Endothelial cell of umbilical vein (primary cell): ENCODE measurements around the gene KCND2.
"Not testable (repeated sequence)": the region's sequence is repeated elsewhere in the genome, so short reads cannot be mapped to it uniquely, and the experiment has no call there.

Source experiments
- EZH2 ChIP-seq: IDR thresholded peaks from 2 replicates; pipeline ENCODE4 v1.6.1; 2012; ENCODE audit warnings: borderline replicate concordance, low read depth, mild to moderate bottlenecking, moderate library complexity, low read length, inconsistent platforms; ENCODE audit not compliant: severe bottlenecking
- FOS ChIP-seq: IDR thresholded peaks from 2 replicates; pipeline ENCODE4 v1.6.1; 2011; ENCODE audit warnings: mild to moderate bottlenecking, low read length, moderate library complexity, borderline replicate concordance; ENCODE audit not compliant: insufficient read depth
- GATA2 ChIP-seq: IDR thresholded peaks from 2 replicates; pipeline ENCODE4 v1.7.0; 2011; ENCODE audit warnings: low read depth, mild to moderate bottlenecking, moderate library complexity, mixed read lengths, low read length; ENCODE audit not compliant: insufficient read length, insufficient read depth
- JUN ChIP-seq: IDR thresholded peaks from 2 replicates; pipeline ENCODE4 v1.6.1; 2011; ENCODE audit warnings: borderline replicate concordance, low read depth; ENCODE audit not compliant: insufficient read length, insufficient read depth
- MYC ChIP-seq: IDR thresholded peaks from one replicate; pipeline ENCODE4 v1.6.1; 2011; ENCODE audit warnings: mild to moderate bottlenecking, low read depth, low read length
- POLR2A ChIP-seq: IDR thresholded peaks from 2 replicates; pipeline ENCODE4 v1.6.1; 2012; ENCODE audit warnings: low read depth, mild to moderate bottlenecking, control low read depth, low read length
- POLR2AphosphoS5 ChIP-seq: IDR thresholded peaks from 2 replicates; pipeline ENCODE4 v1.6.1; 2012; ENCODE audit warnings: low read depth, mild to moderate bottlenecking, control low read depth, low read length, moderate library complexity; ENCODE audit not compliant: insufficient read depth
- TF ChIP-seq, protein P1 (sequence below), 2 donors: IDR thresholded peaks; 1 replicate in 1 of 2; 2 replicates in 1 of 2; pipeline ENCODE4 v1.5.1; 2011; ENCODE audit warnings: low read length in 2 of 2, mild to moderate bottlenecking in 2 of 2, moderate library complexity in 2 of 2, control low read depth in 1 of 2, inconsistent platforms in 1 of 2, low read depth in 1 of 2; ENCODE audit not compliant: insufficient read depth in 1 of 2; ENCODE audit errors: extremely low read depth in 1 of 2
- TF ChIP-seq, protein P2 (sequence below): IDR thresholded peaks from 2 replicates; pipeline ENCODE4 v1.6.1; 2011; ENCODE audit not compliant: insufficient read depth, insufficient read length

DNA sequence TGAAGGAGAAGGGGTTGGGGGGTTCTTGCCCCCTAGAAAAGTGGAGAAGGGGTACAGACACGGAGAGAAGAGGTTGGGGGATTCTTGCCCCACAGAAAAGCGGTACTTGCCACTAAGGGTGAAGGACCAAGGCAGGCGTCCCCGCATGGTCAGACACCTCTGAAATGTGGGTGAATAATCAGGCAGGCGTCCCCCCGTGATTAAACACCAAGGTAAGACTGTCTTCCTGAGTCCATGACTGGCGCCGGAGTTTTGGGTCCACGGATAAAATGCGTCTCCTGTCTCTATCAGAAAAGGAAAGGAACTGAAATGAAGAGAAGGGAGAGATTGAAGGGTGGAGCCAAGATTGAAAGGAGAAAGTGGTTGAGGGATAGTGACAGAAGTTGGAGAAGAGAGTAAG, 508.9 kb downstream of the KCND2 start:
- TF ChIP-seq, protein P1, sequence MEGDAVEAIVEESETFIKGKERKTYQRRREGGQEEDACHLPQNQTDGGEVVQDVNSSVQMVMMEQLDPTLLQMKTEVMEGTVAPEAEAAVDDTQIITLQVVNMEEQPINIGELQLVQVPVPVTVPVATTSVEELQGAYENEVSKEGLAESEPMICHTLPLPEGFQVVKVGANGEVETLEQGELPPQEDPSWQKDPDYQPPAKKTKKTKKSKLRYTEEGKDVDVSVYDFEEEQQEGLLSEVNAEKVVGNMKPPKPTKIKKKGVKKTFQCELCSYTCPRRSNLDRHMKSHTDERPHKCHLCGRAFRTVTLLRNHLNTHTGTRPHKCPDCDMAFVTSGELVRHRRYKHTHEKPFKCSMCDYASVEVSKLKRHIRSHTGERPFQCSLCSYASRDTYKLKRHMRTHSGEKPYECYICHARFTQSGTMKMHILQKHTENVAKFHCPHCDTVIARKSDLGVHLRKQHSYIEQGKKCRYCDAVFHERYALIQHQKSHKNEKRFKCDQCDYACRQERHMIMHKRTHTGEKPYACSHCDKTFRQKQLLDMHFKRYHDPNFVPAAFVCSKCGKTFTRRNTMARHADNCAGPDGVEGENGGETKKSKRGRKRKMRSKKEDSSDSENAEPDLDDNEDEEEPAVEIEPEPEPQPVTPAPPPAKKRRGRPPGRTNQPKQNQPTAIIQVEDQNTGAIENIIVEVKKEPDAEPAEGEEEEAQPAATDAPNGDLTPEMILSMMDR (IDR thresholded peaks at IDR 0.05; ENCODE audit: extremely low read depth in 1 of 2, insufficient read depth in 1 of 2, low read depth in 1 of 2, low read length in 2 of 2), result not testable (repeated sequence)
- TF ChIP-seq FOS, JUN, POLR2AphosphoS5, POLR2A, MYC, EZH2, GATA2: not testable (repeated sequence)
- TF ChIP-seq, protein P2, sequence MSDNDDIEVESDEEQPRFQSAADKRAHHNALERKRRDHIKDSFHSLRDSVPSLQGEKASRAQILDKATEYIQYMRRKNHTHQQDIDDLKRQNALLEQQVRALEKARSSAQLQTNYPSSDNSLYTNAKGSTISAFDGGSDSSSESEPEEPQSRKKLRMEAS, result not testable (repeated sequence)
